Neural progenitor cell (in vitro differentiated cells): Measurements from ENCODE around the gene CACNG7.

Source experiments
- EZH2phosphoT487 ChIP-seq: fragments of 200-600 bp; sonication (generic); IDR thresholded peaks from 2 replicates; pipeline ENCODE4 v1.6.1; 2017; ENCODE audit warnings: antibody characterized with exemption
- TF ChIP-seq, protein P1 (sequence below): fragments of 200-600 bp; sonication (generic); IDR thresholded peaks from 2 replicates; pipeline ENCODE4 v1.5.1; 2017; ENCODE audit warnings: antibody characterized with exemption, mild to moderate bottlenecking

- TF ChIP-seq, protein P1, sequence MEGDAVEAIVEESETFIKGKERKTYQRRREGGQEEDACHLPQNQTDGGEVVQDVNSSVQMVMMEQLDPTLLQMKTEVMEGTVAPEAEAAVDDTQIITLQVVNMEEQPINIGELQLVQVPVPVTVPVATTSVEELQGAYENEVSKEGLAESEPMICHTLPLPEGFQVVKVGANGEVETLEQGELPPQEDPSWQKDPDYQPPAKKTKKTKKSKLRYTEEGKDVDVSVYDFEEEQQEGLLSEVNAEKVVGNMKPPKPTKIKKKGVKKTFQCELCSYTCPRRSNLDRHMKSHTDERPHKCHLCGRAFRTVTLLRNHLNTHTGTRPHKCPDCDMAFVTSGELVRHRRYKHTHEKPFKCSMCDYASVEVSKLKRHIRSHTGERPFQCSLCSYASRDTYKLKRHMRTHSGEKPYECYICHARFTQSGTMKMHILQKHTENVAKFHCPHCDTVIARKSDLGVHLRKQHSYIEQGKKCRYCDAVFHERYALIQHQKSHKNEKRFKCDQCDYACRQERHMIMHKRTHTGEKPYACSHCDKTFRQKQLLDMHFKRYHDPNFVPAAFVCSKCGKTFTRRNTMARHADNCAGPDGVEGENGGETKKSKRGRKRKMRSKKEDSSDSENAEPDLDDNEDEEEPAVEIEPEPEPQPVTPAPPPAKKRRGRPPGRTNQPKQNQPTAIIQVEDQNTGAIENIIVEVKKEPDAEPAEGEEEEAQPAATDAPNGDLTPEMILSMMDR = no peak
- TF ChIP-seq EZH2phosphoT487 = no peak
Observed at GRCh38 chr19:53951947-53952346, 42.9 kb downstream of the CACNG7 start.
